ENCODE results near the gene PROCA1.

Gene PROCA1

DNA sequence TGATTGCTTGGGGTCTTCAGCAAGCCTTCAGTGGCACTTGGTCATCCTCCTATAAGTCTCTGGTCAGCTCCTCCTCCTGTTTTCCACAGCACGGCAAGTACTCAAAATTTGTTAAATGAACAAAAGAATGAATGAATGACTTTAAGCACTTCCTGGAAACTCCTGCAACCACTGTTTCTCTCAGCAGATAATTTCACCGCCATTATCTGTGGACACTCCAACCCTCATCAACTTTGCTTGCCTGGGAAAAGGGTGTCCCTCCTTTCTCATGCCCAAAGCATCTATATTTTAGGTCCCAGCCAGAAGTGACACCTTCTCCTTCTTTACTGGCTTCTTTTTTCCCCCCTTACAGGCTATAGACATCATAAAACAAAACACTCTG lies 4.4 kb downstream of the PROCA1 start:
- no peak for DNase-seq

DNA sequence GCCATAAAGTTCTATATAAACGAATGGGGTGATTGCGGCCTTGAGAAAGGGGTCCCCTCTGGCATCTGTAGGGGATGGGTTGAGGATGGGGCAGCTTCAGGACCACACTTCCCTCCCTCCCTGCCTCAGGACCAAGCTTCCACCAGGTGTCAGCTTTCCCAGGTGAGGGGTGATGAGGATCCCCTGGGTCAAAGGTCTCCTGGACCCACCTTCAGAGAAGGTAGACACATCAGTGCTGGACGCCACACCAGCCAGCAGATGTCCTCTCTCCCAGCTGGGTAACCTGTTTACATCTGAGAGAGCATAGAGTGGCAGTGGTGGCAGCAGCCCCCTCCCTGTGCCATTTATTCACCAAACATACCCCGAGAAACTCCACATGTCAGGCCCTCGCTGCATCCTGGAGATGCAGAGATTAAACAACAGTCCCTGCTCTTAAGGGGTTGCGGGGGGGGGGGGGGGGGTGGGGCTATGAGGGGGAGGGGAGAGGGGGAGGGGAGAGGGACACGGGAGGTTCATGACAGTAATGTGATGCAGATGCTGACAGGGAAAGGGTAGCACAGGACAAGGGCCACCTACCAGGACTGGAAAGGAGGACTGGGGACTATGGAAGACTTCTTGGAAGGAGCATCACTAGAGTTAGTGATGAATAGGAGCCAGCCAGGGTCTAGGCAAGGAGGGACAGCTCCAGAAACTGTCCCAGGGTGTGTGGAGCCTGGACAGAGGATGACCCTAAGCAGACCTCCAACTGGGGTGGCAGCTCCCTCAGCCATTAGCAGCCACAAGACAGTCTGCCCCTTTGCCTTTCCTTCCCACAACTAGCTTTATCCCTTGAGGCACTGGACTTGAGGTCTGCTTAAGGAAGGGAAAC lies 5.0 kb downstream of the PROCA1 start:
- no peak for DNase-seq

DNA sequence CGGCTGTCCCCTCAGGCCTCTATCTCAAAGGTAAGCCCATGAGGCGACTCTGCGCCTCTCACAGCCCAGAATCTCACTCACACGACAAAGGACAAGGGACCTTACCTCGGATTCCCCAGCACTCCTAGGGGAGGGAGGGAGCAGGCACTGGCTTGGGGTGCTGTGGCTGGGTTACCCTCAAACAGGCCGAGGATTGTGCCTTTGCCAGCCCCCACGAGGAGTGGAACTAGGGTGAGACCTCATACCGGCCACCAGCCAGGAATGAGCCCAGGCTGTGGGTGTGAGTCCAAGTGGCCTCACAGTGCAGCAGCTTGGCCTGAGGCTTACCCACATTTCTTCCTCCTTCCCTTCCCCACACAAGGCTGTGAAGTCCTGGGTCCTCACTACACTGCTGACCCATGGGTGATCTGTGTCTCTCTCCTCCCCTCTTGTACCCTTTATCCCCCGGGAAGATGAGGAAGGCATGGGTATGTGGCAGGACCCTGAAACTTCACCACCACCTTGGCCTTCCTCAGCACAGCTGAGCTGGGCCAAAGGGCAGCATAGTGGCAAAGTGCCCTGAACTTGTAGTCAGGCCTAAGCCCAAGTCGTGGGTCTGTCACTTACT lies 5.9 kb downstream of the PROCA1 start:
- DNase-seq: no peak

DNA sequence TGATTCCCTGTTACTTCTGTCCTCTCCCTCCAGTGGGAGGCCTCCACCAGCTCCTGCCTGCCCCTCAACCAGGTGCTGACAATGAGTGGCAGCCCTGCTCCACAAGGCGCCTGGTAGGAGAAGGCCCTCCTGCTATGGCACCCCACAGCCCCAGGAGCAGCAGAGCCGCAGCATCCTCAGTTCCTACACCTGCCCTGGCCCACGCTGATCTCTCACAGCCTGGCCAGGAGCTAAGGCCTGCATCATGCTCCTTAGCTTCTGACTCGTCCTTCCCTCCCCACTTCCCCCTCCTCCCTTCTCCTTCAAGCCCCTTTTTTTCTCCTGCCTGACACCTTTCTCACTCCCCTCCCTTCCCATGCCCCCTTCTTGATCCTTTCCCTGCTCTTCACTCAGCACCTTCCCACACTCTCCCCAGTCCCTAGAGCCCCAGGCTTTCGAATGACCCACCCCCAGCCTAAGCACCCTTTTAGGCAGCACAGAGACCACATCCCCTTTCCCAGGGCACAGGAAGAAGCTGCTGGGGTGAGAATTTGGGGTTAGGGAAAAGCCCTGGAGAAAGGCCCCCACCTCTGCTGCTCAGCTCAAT lies 6.5 kb downstream of the PROCA1 start:
- DNase-seq: no peak

DNA sequence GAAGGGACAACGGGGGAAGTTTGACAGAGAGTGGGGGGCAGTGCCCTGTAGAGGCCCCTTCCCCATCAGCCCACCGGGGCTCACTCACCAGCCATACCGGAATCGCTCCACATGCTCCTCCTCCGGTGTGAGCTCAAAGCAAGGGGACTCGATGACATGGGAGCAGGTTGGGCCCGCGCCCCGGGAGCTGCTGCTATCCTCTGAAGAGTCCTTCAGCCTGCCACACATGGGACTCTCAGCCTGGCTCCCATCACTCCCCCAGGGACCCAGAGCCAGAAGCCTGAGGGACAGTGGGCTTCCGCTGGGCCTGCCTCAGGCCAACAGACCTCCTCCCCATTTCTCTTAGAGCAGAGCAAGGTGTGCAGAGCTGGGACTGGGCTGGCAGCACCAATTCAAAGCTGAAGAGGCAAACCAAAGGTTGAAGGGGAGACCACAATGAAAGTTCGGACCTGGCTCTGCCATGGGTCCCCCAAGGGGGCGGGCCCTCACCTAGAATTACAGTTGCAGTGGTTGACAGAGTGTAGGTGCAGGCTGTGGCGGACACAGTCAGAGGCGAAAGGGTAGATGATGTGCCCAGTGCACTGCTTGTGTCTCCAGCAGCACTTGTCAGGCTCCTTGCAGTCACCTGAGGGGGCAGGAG lies 7.3 kb downstream of the PROCA1 start:
- no peak for DNase-seq

DNA sequence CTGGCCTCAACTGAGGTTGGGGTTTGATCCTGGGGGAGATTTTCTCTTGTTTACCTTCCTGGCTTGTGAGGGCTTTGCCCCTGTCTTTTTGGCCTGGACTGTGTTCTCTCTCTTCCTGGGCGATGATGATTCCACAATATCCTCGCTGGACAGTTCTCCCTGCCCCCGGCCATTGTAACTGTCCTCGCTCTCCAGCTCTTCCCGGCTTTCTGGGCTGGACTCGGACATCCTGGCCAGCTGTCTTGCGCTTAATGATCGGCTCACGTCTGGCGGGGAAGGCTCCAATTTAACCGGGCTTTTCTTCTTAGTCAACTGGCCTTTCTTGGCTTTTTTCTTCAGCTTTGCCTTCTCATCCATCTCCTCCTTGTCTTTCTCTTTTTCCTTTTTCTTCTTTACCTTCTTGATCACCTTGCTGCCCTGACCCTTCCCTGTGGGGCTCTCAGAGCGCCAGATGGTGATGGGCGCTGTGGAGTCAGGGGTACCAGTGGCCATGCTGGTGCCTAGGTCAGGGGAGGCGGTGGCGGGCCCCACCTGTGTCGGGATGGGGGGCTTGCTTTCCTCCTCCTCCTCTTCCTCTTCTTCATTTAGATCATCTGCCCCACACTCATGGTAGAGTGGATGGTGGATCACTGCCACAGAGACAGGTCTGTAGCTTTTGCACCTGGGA lies 8.0 kb downstream of the PROCA1 start:
- no peak for DNase-seq

DNA sequence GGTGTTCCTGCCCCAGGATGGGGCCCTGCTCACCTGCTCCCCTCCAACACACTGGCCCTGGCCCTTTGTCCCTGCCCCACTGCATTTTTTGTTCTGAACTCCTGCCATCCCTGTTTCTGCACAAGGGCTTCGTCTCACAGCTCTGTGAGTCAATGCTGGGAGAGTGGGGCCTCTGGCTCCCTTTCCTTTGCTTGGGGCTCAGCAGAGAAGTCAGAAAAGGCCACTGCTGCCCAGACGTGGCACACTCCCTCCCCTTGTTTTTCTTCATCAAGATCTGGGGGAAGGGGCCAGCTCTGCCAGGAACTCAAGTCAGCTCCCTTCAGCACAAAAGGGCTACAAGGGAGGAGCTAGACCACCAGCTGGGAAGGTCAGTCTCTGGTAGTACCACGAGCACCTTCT lies 8.9 kb downstream of the PROCA1 start:
- DNase-seq: no peak

DNA sequence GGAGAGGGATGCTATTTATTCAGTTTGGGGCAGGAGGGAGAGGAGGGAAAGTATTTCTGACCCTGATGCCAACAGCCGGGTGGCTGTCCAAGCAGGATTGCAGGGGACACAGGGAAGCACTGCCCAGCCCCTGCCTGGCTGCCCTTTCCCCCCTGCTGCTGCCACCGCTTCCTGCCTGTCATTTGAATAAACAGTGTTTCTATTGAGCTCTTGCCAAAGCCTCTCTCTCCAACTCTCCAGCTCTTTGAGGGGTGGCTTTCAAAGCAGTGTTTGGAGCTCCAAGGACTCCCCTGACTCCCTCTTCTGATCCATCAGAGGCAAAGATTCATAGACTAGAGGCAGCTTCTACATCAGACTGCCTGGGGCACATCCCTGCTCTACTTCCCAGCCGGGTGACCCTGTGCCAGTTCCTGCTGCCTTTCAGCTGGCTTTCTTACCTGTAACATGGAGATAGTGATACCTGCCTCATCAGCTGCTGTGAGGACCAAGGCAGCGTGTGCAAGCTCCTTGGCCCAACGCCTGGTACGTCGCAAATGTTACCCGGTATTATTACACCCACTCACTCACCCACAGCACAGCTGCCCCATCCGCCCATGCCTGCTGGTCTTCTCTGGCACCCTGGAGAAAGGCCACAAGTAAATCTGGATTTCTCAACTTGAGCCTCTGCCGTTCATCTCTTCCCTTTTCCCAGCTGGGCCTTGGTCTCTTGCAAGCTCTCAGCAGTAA lies 9.5 kb downstream of the PROCA1 start:
- DNase-seq: no peak

DNA sequence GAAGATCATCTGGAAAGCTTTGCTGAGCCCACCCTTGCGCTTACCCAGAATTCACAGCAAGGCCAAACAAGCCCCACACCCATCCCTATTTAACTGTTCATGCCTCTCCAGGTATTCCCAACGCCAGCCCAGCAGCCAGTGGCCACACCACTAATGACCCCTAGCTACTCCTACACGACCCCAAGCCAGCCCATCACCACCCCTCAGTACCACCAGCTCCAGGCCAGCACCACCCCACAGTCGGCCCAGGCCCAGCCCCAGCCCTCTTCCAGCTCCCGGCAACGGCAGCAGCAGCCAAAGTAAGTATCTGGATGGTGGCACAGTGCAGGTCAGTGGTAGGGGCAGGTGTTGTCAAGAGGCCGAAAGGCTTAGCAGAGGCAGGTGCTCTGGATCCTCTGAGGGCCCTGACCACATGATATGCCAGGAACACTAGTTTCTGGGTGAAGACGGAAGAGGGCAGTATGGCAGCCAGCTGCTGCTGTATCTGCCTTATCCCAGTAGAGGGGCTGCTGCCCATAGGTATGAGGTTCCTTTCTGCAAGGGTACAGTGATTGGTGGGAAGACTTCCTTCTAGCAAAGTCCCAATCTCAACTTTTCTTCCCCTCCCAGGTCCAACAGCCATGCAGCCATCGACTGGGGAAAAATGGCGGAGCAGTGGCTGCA lies 10.7 kb downstream of the PROCA1 start:
- DNase-seq: no peak

DNA sequence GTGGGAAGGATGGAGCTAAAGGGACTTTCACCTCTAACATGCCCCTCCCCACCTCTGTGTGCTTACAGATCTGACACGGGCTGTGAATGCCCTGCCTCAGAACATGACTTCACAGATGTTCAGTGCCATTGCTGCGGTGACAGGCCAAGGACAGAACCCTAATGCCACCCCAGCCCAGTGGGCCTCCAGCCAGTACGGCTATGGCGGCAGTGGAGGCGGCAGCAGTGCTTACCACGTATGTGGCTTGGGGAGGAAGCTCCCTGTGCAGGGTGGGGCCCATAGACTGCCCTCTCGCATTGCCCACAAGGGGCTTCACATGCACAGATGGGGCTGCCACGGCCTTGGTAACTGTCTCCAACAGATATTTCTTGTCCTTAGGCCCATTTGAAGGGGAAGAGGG lies 11.4 kb downstream of the PROCA1 start:
- DNase-seq: no peak

DNA sequence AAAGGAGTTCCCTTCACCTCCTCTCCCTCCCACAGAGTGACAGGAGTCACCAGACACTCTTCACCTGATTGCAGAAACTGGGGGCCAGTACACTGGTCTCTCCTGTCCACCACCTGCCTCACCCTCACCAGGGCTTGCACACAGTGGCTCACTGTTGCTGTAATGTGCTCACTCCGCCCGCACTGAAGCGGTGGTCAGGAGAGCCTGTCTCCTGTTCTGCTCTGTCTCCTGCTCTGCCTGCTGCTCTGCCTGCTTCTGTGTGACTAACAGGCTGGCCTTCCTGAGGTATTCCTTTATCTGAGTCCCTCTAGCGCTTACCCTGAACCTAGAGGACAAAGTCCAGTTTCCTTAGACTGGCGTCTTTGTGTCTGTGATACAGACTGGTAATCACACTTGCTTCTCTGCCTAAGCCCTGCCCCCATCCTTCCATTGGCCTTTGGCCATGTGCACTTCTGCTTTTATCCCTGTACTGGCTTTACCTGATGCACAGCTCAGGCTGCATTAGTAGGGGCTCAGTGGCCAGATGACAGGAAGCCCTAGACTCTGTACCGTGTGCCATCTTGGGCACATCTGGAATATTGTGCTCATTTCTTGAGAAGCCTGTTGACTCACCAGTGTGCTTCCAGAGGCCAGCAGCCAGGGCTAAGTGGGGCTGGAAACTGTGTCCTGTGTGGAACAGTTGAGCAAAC lies 13.3 kb downstream of the PROCA1 start:
- DNase-seq: no peak

DNA sequence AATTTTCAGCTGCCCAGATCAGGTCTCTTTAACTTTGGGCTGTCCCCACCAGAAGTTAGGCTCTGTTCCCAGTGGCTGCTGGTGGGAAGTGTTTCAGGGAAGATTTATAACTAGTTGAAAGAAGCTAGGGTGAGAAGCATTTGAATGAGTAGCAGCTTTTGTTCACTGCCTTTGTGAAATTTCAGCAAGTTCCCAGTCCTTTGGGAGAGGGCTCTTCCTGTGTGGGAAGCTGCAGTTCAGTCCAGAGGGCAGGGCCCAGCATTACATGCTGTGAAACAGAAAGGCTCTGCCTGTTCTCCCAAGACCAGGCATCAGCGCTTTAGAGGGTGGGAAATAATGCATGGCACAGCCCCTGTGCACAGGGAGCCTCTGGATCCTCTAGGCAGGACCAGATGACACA lies 17.8 kb downstream of the PROCA1 start:
- no peak for DNase-seq

DNA sequence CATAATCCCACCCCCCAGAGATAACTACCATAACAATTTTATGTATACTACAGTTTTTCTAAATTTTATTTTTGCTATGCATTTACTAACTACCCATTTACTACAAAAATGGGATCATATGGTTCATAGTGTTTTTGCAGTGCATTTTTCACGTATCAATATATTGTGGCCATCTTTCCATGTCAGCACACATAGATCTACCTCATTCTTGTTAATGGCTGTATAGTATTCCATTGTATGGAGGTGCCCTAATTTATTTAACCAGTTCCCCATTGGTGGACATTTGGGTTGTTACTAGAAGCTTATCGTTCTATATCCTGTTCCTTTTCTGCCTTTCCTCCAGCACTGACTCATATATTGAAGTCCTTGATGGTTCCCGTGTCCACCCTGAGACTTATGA lies 22.7 kb downstream of the PROCA1 start:
- DNase-seq: no peak

DNA sequence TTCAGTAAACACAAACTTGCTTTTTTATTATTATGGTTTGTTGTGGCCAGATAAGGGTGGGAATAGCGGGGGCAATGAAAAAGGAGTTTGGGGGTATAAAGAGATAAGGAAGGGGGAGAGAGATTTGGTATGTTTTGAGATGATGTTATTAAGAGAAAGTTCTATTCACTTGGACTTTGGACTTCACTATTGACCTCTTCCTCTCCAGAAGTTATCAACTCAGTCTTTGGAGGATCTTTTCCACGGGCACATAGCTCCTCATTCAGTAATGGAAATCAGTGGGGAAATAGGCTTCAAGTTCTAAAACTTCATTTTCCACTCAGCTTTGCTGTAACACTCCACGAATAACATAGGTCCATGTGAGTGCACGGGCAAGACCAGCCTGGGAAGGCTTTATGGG lies 23.2 kb downstream of the PROCA1 start:
- no peak for DNase-seq

DNA sequence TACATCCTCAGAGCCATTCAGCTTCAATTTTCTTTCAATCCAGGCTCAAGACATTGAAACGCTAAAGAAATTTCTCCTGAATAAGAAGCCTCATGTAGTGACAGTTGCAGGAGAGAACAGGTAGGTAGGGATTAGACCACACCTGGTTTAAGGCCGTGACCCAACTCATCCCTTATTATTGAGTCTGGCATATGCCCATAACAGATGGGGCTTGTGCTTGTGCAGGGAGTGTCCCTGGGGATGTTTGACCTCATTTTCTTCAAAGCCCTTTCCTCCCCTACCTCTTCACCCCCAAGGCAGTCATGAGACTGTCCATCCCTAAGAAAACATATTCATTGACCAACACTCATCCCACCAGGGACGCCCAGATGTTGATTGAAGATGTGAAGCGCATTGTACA lies 25.4 kb downstream of the PROCA1 start:
- DNase-seq: no peak

DNA sequence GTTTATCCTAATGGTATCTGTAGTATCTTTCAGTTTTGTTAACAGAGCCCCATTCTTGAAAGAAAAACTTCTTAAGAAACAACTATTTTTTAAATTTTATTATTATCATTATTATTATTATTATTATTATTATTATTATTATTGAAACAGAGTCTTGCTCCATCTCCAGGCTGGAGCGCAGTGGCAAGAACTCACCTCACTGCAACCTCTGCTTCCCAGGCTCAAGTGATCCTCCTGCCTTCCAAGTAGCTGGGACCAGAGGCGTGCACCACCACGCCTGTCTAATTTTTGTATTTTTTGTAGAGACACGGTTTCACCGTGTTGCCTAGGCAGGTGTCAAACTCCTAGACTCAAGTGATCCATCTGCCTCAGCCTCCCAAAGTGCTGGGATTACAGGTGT lies 26.3 kb downstream of the PROCA1 start:
- DNase-seq: no peak

DNA sequence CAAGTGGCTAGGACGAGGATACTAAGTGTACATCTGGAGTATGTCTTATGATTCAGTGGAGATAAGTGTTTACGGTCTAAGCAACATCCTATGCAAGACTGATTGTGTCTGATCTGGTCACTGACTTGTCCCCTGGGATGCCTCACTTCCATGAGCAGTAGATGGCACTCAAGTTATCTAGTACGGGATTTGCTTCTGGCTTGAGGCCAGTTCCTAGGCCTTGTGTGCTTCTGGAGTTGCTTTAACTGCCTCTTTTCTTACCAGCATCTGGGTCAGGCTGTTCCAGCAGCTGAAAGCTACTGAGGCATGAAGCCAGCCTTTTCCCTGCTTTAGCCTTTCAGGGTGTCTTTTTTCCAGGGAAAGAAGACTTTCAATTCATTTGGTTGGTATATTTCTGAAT lies 26.7 kb downstream of the PROCA1 start:
- DNase-seq: peak; percentile 33

DNA sequence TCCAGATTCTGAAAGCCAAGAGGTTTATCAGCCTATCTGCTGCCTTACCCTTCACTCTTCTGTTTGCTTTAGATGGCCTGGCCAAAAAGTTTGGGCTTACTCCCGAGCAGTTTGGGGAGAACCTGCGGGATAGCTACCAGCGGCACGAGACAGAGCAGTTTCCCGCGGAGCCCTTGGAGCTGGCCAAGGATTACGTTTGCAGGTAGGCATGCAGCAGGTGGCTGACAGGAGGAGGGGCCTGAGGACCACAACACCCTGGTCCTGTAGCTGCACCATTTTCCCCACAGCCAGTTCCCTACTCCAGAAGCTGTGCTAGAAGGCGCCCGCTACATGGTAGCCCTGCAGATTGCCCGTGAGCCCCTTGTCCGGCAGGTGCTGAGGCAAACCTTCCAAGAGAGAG lies 29.0 kb downstream of the PROCA1 start:
- DNase-seq: no peak

DNA sequence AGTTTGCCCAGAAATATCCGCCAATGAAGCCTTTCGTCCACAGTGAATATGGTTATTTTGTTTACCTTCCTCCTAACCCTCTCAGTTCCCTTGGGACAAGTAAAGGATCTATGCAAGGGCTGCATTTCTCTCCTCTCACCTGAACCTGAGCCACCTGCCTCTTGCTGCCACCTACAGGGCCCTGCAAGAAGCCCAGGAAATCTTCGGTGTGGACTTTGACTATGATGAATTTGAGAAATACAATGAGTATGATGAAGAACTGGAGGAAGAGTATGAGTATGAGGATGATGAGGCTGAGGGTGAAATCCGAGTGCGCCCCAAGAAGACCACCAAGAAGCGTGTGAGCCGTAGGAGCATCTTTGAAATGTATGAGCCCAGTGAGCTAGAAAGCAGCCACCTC lies 35.7 kb downstream of the PROCA1 start:
- DNase-seq: no peak

DNA sequence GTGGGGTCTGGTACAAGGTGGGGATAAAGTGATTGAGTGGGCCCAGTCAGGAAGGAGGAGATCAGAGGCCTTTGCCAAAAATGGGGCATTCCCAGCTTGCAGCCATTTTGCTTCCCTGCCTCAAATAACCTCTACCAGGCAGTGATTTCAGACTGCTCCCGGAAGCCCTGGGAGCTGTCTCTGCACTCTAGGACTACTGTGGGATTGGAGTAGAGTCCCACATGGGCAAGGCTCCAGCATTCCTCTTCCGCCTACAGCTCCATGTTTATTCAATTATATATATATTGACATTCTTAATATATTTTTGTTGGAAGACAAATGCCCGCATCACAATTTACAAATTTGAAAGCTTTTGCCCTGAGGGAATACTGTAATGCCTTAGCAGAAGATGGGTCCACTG lies 36.2 kb downstream of the PROCA1 start:
- DNase-seq: no peak

DNA sequence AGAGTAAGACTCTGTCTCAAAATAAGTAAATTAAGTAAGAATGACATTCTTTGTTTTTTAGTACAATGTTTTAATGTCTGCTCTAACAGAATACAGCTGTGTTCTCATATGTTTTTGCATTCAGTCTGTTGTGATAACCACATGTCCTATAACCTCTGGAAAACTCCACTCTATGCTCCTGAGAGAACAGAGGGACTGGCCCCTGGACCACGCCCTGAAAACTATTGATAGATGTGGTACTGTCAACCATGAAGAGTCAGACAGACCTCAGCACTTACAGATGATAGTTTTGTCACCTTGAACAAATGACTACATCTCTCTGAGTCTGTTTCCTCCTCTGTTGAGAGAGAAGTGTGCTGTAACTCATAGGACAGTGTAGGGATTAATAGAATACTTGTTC lies 41.8 kb downstream of the PROCA1 start:
- DNase-seq: no peak

DNA sequence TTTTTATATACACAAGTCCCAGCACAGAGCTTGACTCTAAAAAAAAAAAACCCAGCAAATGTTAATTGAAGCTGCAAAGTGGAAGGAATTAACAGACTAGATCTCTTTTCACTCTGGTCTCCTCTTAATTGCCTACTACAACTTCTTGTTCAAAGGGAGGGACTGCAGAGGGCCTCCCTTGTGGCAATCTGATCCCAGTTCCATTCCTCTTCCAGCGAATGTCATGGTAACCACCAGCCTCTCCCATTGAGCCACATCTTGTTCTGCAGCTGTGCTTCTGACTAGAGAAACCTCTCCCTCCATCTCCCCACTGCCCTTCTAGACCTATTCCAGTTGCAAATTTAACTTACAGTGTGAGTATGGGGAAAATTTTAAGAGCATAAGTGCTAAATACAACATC lies 43.8 kb downstream of the PROCA1 start:
- no peak for DNase-seq
